Lower lobe of right lung (tissue), 2 donors: ENCODE measurements around the gene CMTM2. TPM values are rescaled to one million over a fixed set of nuclear protein-coding genes. Genes with fewer than 3 reads are reported as not detected.

Source experiments
- ATAC-seq, 2 donors: fragments of 200-7000 bp; cut with Tn5 transposase; one replicate each; pipeline ENCODE4 v1.9.1; 2020 to 2022; ENCODE audit warnings: mild to moderate bottlenecking in 2 of 2, moderate library complexity in 2 of 2
- DNase-seq: peaks from one replicate; pipeline ENCODE4 v3.0.0-alpha.2; 2020
- H3K27ac ChIP-seq: fragments of 200-600 bp; one replicate; pipeline ENCODE4 v1.8.0; 2022
- H3K27me3 ChIP-seq: fragments of 200-600 bp; one replicate; pipeline ENCODE4 v1.8.0; 2022; ENCODE audit warnings: low read depth
- H3K36me3 ChIP-seq: fragments of 200-600 bp; one replicate; pipeline ENCODE4 v1.8.0; 2022; ENCODE audit warnings: mild to moderate bottlenecking
- H3K4me1 ChIP-seq: fragments of 200-600 bp; one replicate; pipeline ENCODE4 v1.8.0; 2022
- H3K4me3 ChIP-seq: fragments of 200-600 bp; one replicate; pipeline ENCODE4 v1.8.0; 2022; ENCODE audit warnings: mild to moderate bottlenecking
- H3K9me3 ChIP-seq: fragments of 200-600 bp; one replicate; pipeline ENCODE4 v1.8.0; 2022
- CTCF ChIP-seq: fragments of 200-600 bp; IDR thresholded peaks from one replicate; pipeline ENCODE4 v1.8.0; 2022; ENCODE audit warnings: antibody characterized with exemption, mild to moderate bottlenecking
- intact Hi-C: fragments of 100-400 bp; cut with DNase I; formaldehyde crosslinking; loops from one replicate; pipeline ENCODE4 v1.11.0; 2022
- total RNA-seq: library from RNA; stranded (reverse); fragmentation: NEBNext Ultra II Directional; extraction: Animal tissue kit (Norgen Biotek cat#: 25700); gene quantifications from one replicate; pipeline ENCODE4 v1.2.1, GENCODE V29; 2021
- donor health status: DM: no; HTN: yes; CAD: no; lungs with severe emphysema.

CMTM2 gene
- total RNA-seq, 1 donor from 2014 or later, result 4.0 TPM

DNA sequence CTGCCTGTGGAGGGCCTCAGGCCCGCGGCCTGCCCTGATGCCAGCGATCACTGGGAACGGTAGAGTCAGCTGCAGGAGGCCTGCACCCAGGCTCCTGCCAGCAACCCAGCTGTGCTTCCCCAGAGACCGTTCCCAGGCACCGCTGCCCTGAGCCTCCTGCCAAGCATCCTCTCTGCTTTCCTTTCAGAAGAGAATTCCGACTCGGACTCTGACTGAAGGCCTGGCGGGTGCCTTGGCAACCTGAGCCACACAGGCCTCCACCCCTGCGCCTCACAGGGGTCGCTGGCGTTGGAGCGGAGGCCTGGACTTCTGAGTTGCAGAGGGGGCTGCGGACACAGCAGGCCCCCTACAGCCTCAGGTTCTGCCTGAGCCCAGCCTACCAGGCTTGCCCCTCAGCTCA lies 33.2 kb downstream of the CMTM2 start:
- intact Hi-C loops, result no loop called here
- peaks cover 15% of the 10 kb centered on the region for H3K4me1 ChIP-seq
- no peak for ATAC-seq
- H3K36me3 ChIP-seq, result peaks cover 68% of the 10 kb centered on the region
- TF ChIP-seq CTCF, result no peak
- no peaks in the 10 kb centered on the region for H3K27me3 ChIP-seq
- no peak overlapping the region for H3K27ac ChIP-seq
- no peak overlapping the region for H3K4me3 ChIP-seq
- no peaks in the 10 kb centered on the region for H3K9me3 ChIP-seq
- no peak for DNase-seq

DNA sequence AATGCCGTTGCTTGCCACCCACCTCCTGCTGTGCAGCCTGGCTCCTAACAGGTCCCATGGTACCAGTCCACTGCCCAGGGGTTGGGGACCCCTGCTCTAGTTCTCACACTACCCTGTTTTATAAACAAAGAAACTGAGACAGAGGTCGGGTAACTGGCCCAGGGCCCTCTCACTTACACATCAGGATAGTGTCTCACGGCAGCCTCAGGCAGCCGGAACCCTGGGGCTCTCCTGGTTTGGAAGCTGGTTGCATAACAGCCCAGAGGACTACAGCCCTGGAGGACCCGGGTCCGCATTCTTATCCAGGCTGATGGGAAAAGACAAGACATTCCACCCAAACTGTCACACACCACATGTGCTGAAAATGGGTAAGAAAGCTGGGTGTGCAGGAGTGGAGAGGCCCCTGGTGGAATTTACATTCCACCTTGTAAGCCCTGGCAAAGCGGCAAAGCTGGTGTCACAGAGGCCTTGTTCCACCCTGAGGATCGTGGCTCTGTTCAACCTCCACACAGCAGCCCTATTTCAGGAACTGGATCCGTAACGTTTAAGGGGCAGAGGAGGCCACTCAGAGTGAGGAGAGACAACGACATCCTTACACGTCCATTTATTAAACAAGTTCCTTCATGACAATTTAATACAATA lies 35.0 kb downstream of the CMTM2 start:
- peaks cover 7% of the 10 kb centered on the region for H3K4me1 ChIP-seq
- DNase-seq, result no peak
- TF ChIP-seq CTCF, result no peak
- H3K4me3 ChIP-seq, result no peak overlapping the region
- intact Hi-C loops, result no loop called here
- peaks cover 62% of the 10 kb centered on the region for H3K36me3 ChIP-seq
- H3K27me3 ChIP-seq, result no peaks in the 10 kb centered on the region
- no peaks in the 10 kb centered on the region for H3K9me3 ChIP-seq
- no peak for ATAC-seq
- H3K27ac ChIP-seq, result no peak overlapping the region

GRCh38 chr16:66616169-66616568 lies 36.9 kb downstream of the CMTM2 start:
- Histone ChIP-seq H3K27ac (no peak overlapping the region), H3K36me3 (peaks cover 46% of the 10 kb centered on the region), H3K4me3 (no peak overlapping the region), H3K27me3 (no peaks in the 10 kb centered on the region), H3K9me3 (no peaks in the 10 kb centered on the region), H3K4me1 (peaks cover 6% of the 10 kb centered on the region)
- DNase-seq (no peak), ATAC-seq (no peak)
- TF ChIP-seq CTCF, result no peak
- intact Hi-C loops, result no loop called here

GRCh38 chr16:66616592-66616991 lies 37.3 kb downstream of the CMTM2 start:
- intact Hi-C loops, result no loop called here
- Histone ChIP-seq H3K27me3 (no peaks in the 10 kb centered on the region), H3K4me1 (peaks cover 6% of the 10 kb centered on the region), H3K4me3 (no peak overlapping the region), H3K27ac (no peak overlapping the region), H3K9me3 (no peaks in the 10 kb centered on the region), H3K36me3 (peaks cover 46% of the 10 kb centered on the region)
- DNase-seq, result no peak
- TF ChIP-seq CTCF, result no peak
- ATAC-seq, result no peak

DNA sequence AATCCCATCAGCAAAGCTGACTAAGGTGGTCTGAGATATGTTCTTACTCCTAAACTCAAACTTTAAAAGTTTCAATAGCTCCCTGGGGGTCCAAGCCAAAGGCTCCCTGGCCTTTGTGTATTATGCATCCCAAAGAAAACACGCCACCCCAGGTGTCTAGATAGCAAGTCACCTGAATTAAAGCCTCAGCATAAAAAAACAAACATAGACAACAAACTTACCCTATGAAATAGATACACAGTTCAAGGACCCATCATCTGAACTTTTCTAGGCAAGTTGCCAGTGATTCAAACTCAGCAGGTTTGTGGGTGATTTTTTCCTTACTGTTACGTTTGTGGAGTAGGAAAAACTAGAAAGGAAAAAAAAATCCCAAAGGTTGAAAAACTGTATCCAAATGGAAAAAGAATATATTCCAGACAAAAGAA lies 37.8 kb downstream of the CMTM2 start:
- Histone ChIP-seq H3K4me3 (no peak overlapping the region), H3K27me3 (no peaks in the 10 kb centered on the region), H3K4me1 (peaks cover 6% of the 10 kb centered on the region), H3K9me3 (no peaks in the 10 kb centered on the region), H3K36me3 (peaks cover 46% of the 10 kb centered on the region), H3K27ac (no peak overlapping the region)
- DNase-seq, result no peak
- ATAC-seq, result no peak
- intact Hi-C loops, result no loop called here
- no peak for TF ChIP-seq CTCF
